CD4-positive, alpha-beta T cell treated with Interleukin-10 for 1 hour (primary cell): ENCODE data around the gene RMI1.
"Not testable (repeated sequence)": the region's sequence is repeated elsewhere in the genome, so short reads cannot be mapped to it uniquely, and the experiment has no call there.

Experiments
- DNase-seq: peaks from one replicate; pipeline ENCODE4 v3.0.0-alpha.2; 2020

The RMI1 gene

DNA sequence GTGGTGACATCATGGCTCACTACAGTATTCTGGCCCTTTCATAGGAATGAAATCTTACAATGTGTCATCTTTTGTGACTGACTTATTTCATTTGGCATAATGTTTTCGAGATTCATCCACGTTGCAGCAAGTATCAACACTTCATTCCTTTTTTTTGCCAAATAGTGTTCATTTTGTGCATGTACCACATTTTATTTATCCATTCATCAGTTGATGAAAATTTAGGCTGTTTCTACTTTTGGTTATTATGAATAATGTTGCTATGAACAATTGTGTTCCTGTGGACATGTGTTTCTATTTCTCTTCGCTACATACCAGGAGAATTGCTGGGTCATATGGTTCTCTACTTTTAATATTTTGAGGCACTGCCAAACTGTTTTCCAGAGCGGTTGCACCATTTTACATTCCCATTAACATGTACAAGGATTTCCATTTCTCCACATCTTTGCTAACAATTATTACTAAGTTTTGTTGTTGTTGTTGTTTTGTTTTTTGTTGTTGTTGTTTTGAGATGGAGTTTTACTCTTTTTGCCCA is 43.5 kb downstream of the RMI1 start:
- DNase-seq = no peak

DNA sequence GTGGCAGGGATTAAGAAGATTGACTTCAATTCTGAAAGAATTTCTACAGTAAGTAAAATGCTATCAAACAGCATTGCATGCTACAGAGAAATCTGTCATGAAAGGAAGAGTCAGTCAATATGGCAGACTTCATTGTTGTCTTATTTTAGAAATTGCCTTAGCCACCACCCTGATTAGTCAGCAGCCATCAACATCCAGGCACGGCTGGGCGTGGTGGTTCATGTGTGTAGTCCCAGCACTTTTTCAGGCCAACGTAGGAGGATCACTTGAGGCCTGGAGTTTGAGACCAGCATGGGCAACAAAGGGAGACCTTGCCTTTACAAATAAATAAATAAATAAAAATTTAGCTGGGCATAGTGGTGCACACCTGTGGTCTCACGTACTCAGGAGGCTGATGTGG is 46.6 kb downstream of the RMI1 start:
- DNase-seq = no peak

DNA sequence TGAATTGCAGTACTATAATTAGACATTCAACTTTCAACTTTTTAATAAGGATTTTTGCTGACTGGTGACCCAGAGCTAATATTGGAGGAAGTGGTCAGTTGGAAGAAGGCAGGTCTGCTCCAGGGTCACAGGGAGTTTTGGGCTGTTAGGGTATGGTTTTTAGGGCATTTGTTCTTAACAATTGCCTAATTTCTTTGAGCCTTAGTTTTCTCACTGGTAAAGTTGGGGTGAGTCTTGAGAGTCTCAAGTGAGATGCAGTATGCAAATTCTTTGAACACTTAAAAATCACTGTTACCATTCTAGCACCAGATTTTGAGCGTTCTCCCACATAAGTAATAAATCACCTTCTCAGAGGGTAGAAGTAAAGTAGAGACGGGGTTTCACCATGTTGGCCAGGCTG is 50.9 kb downstream of the RMI1 start:
- no peak for DNase-seq

DNA sequence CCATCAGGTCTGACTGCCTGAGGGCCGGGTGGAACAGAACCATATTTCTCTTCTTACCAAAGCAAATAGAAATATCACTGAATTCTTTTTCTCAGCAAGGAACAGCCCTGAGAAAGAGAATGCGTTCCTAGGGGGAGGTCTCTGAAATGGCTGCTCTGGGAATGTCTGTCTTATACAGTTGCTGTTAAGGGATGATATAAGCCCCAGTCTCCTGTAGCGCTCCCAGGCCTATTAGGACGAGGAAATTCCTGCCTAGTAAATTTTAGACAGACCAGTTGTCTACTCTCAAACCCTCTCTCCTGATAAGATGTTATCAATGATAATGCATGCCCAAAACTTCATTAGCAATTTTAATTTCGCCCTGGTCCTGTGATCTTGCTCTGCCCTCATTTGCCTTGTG is 61.3 kb downstream of the RMI1 start:
- not testable (repeated sequence) for DNase-seq

DNA sequence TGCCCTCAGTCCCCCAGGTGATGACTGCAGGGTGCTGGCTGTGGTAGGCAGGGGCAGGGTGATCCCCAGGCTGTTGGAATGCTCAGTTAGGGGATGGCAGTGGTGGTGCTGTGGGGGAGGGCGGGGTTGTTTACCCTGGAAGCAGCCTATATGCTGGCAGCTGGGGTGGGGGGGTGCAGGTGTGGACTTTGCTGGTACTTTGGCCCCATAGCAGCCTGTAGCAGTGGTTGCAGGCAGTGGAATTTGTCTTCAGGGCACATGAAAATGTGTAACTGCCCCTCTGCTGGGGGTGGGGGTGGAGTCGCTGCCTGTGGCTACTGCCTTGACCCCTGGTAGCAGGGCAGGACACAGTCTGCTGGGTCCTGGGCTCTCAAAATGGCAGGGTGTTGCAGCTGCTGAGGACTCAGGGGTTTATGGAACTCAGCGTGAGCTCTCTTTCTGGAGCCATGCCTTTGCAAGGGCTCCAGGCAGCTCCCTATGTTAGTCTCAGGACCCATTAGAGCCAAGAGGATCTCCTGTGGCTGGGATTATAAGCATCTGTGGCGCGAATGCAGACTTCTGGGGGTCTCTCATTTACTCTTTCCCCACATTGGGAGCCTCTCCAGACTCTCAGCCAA is 65.0 kb downstream of the RMI1 start:
- no peak for DNase-seq
